Glutamatergic neuron (in vitro differentiated cells): Measurements from ENCODE around the gene NAP1L1. TPM values are rescaled to one million over a fixed set of nuclear protein-coding genes. Genes with fewer than 3 reads are reported as not detected.

Experiments used
- DNase-seq: peaks from one replicate; pipeline ENCODE4 v3.0.0; 2022
- H3K27ac Mint-ChIP-seq: one replicate; pipeline ENCODE4 v1.8.0; 2020; ENCODE audit warnings: mild to moderate bottlenecking, mixed read lengths, inconsistent platforms; ENCODE audit not compliant: unreplicated experiment
- H3K27me3 Mint-ChIP-seq: one replicate; pipeline ENCODE4 v1.8.0; 2020; ENCODE audit warnings: mild to moderate bottlenecking, moderate library complexity, mixed read lengths, inconsistent platforms; ENCODE audit not compliant: unreplicated experiment
- H3K36me3 Mint-ChIP-seq: one replicate; pipeline ENCODE4 v1.8.0; 2020; ENCODE audit warnings: mild to moderate bottlenecking, mixed read lengths, inconsistent platforms; ENCODE audit not compliant: unreplicated experiment
- H3K4me1 Mint-ChIP-seq: one replicate; pipeline ENCODE4 v1.8.0; 2020; ENCODE audit warnings: mild to moderate bottlenecking, low read depth, mixed read lengths, inconsistent platforms; ENCODE audit not compliant: unreplicated experiment
- H3K4me3 Mint-ChIP-seq: one replicate; pipeline ENCODE4 v1.8.0; 2020; ENCODE audit warnings: mild to moderate bottlenecking, mixed read lengths, inconsistent platforms; ENCODE audit not compliant: unreplicated experiment
- H3K9me3 Mint-ChIP-seq: one replicate; pipeline ENCODE4 v1.8.0; 2020; ENCODE audit warnings: mild to moderate bottlenecking, moderate library complexity, mixed read lengths, inconsistent platforms; ENCODE audit not compliant: unreplicated experiment
- CTCF ChIP-seq: fragments of 200-600 bp; sonication (generic); IDR thresholded peaks from one replicate; pipeline ENCODE4 v1.5.0; 2021; ENCODE audit not compliant: partially characterized antibody, unreplicated experiment
- total RNA-seq: library from RNA; stranded (reverse); fragmentation: NEBNext Ultra II Directional; extraction: Animal tissue kit (Norgen Biotek cat#: 25700); gene quantifications from one replicate; pipeline ENCODE4 v1.2.1, GENCODE V29; 2021; ENCODE audit not compliant: unreplicated experiment

NAP1L1 gene
- total RNA-seq, 1 donor from 2014 or later, result 635 TPM

GRCh38 chr12:76111209-76111749 lies 26.8 kb upstream of the NAP1L1 start:
- TF ChIP-seq CTCF, result no peak
- H3K27me3 Mint-ChIP-seq, result peaks cover 4% of the 10 kb centered on the region
- H3K9me3 Mint-ChIP-seq, result peaks cover 1% of the 10 kb centered on the region
- peaks cover 2% of the 10 kb centered on the region for H3K4me1 Mint-ChIP-seq
- no peak overlapping the region for H3K4me3 Mint-ChIP-seq
- no peak for DNase-seq
- no peaks in the 10 kb centered on the region for H3K36me3 Mint-ChIP-seq
- H3K27ac Mint-ChIP-seq, result peak overlapping the region; percentile 17

- no peak overlapping the region for H3K4me3 Mint-ChIP-seq
- TF ChIP-seq CTCF, result no peak
- no peak overlapping the region for H3K27ac Mint-ChIP-seq
- H3K4me1 Mint-ChIP-seq, result peaks cover 2% of the 10 kb centered on the region
- no peaks in the 10 kb centered on the region for H3K36me3 Mint-ChIP-seq
- peaks cover 4% of the 10 kb centered on the region for H3K27me3 Mint-ChIP-seq
- H3K9me3 Mint-ChIP-seq, result peaks cover 1% of the 10 kb centered on the region
- no peak for DNase-seq
Measured at GRCh38 chr12:76109879-76110278, 25.4 kb upstream of the NAP1L1 start.

GRCh38 chr12:76108356-76108755 lies 23.9 kb upstream of the NAP1L1 start:
- TF ChIP-seq CTCF, result no peak
- H3K27ac Mint-ChIP-seq, result no peak overlapping the region
- H3K36me3 Mint-ChIP-seq, result no peaks in the 10 kb centered on the region
- peaks cover 4% of the 10 kb centered on the region for H3K27me3 Mint-ChIP-seq
- no peak overlapping the region for H3K4me3 Mint-ChIP-seq
- H3K4me1 Mint-ChIP-seq, result no peaks in the 10 kb centered on the region
- DNase-seq, result no peak
- no peaks in the 10 kb centered on the region for H3K9me3 Mint-ChIP-seq

- no peaks in the 10 kb centered on the region for H3K4me1 Mint-ChIP-seq
- no peak for TF ChIP-seq CTCF
- H3K36me3 Mint-ChIP-seq, result no peaks in the 10 kb centered on the region
- no peak for DNase-seq
- H3K27ac Mint-ChIP-seq, result no peak overlapping the region
- no peaks in the 10 kb centered on the region for H3K9me3 Mint-ChIP-seq
- no peak overlapping the region for H3K4me3 Mint-ChIP-seq
- H3K27me3 Mint-ChIP-seq, result peaks cover 4% of the 10 kb centered on the region
Measured at GRCh38 chr12:76106631-76107030, 22.1 kb upstream of the NAP1L1 start.

- Mint-ChIP-seq H3K36me3 (no peaks in the 10 kb centered on the region), H3K27me3 (no peaks in the 10 kb centered on the region), H3K27ac (no peak overlapping the region), H3K4me1 (no peaks in the 10 kb centered on the region), H3K4me3 (no peak overlapping the region), H3K9me3 (no peaks in the 10 kb centered on the region)
- TF ChIP-seq CTCF, result no peak
- DNase-seq, result no peak
Measured at GRCh38 chr12:76103958-76104357, 19.5 kb upstream of the NAP1L1 start.
